HL-60 (cell line): ENCODE results near the gene SPTB.

Experiments used
- DNase-seq, 2 experiments: peaks; one replicate each; pipeline ENCODE4 v3.0.0-alpha.2; 2010 to 2020; ENCODE audit warnings: low read depth in 1 of 2, low spot score in 1 of 2
- H3K27ac ChIP-seq: fragments of 250-450 bp; sonication (Bioruptor Pico); replicated peaks from 2 replicates; pipeline ENCODE4 v1.5.1; 2020; ENCODE audit warnings: mild to moderate bottlenecking, moderate library complexity
- H3K27me3 ChIP-seq: fragments of 250-450 bp; sonication (Bioruptor Pico); 2 replicates; pipeline ENCODE4 v1.5.1; 2021; ENCODE audit warnings: mild to moderate bottlenecking, moderate library complexity; ENCODE audit not compliant: insufficient read depth, poor library complexity, severe bottlenecking
- H3K4me3 ChIP-seq: replicated peaks from 2 replicates; pipeline ENCODE4 v1.5.1; 2011; ENCODE audit warnings: mild to moderate bottlenecking, control low read depth, low read length; ENCODE audit not compliant: insufficient read depth
- CTCF ChIP-seq: IDR thresholded peaks from one replicate; pipeline ENCODE4 v1.5.1; 2011; ENCODE audit warnings: low read length, control low read depth, inconsistent platforms; ENCODE audit not compliant: insufficient read depth
- GABPA ChIP-seq: IDR thresholded peaks from 2 replicates; pipeline ENCODE4 v1.6.1; 2012; ENCODE audit warnings: low read depth
- POLR2AphosphoS5 ChIP-seq: IDR thresholded peaks from 2 replicates; pipeline ENCODE4 v1.6.1; 2012; ENCODE audit warnings: low read depth
- REST ChIP-seq: IDR thresholded peaks from 2 replicates; pipeline ENCODE4 v1.6.1; 2012; ENCODE audit warnings: low read depth; ENCODE audit not compliant: insufficient replicate concordance
- SPI1 ChIP-seq: IDR thresholded peaks from 2 replicates; pipeline ENCODE4 v1.6.1; 2012; ENCODE audit warnings: low read depth, mild to moderate bottlenecking, borderline replicate concordance

The SPTB gene

GRCh38 chr14:64745511-64746091, 134.1 kb downstream of the SPTB start:
- H3K27me3 ChIP-seq: no peaks in the 10 kb centered on the region
- H3K4me3 ChIP-seq: no peak overlapping the region
- TF ChIP-seq GABPA (no peak), POLR2AphosphoS5 (no peak), SPI1 (no peak), REST (no peak), CTCF (no peak)
- H3K27ac ChIP-seq: no peak overlapping the region
- no peak for DNase-seq

GRCh38 chr14:64743061-64743460, 136.6 kb downstream of the SPTB start:
- H3K4me3 ChIP-seq: no peak overlapping the region
- H3K27ac ChIP-seq: no peak overlapping the region
- no peak for DNase-seq
- no peaks in the 10 kb centered on the region for H3K27me3 ChIP-seq
- no peak for TF ChIP-seq REST
- TF ChIP-seq GABPA: no peak
- no peak for TF ChIP-seq SPI1
- no peak for TF ChIP-seq POLR2AphosphoS5
- TF ChIP-seq CTCF: no peak

DNA sequence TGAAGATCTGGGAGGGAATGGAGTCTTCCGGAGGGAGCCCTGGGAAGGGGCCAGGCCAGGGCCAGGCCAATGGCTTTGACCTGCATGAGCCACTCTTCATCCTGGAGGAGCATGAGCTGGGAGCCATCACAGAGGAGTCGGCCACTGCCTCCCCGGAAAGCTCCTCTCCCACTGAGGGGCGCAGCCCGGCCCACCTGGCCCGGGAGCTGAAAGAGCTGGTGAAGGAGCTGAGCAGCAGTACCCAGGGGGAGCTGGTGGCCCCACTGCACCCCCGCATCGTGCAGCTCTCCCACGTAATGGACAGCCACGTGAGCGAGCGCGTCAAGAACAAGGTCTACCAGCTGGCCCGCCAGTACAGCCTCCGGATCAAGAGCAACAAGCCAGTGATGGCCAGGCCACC, 137.7 kb downstream of the SPTB start:
- Histone ChIP-seq H3K27me3 (no peaks in the 10 kb centered on the region), H3K27ac (no peak overlapping the region), H3K4me3 (no peak overlapping the region)
- TF ChIP-seq REST: no peak
- DNase-seq: no peak
